ENCODE data around the gene PLIN5. TPM values are rescaled to one million over a fixed set of nuclear protein-coding genes. Genes with fewer than 3 reads are reported as not detected.

PLIN5 gene
- total and polyA plus RNA-seq, 4 donors: 13.3 to 83.8 (median 56.6) TPM

GRCh38 chr19:4578552-4579248 lies 43.7 kb upstream of the PLIN5 start:
- H3K4me1 ChIP-seq (ENCODE audit: control insufficient read depth in 4 of 4, insufficient read depth in 4 of 4, low read length in 3 of 4): peaks cover 0 to 4% (median 3%) of the 10 kb centered on the region in 4 donors
- no peak overlapping the region for H3K9ac ChIP-seq (ENCODE audit: low read depth in 1 of 2, low read length in 2 of 2)
- H3K27ac ChIP-seq (ENCODE audit: low read depth in 1 of 2, low read length in 2 of 2): no peak overlapping the region
- H3K36me3 ChIP-seq (ENCODE audit: control insufficient read depth in 4 of 4, insufficient read depth in 3 of 4, low read depth in 1 of 4, low read length in 3 of 4): no peaks in the 10 kb centered on the region
- no peak overlapping the region for H3K4me3 ChIP-seq (ENCODE audit: low read depth in 1 of 3, low read length in 3 of 3)
- TF ChIP-seq SP1 (IDR thresholded peaks at IDR 0.05) (no peak), JUND (IDR thresholded peaks at IDR 0.05) (no peak), HNF4A (conservative IDR thresholded peaks at IDR 0.05) (no peak), HNF4G (IDR thresholded peaks at IDR 0.05) (no peak), ATF3 (IDR thresholded peaks at IDR 0.05) (no peak), FOXA2 (IDR thresholded peaks at IDR 0.05) (no peak), EGR1 (IDR thresholded peaks at IDR 0.05; ENCODE audit: low read depth in 2 of 2) (no peak), YY1 (IDR thresholded peaks at IDR 0.05) (no peak), REST (IDR thresholded peaks at IDR 0.05) (no peak), RXRA (IDR thresholded peaks at IDR 0.05) (no peak), MAX (IDR thresholded peaks at IDR 0.05) (no peak), TAF1 (conservative IDR thresholded peaks at IDR 0.05) (no peak), FOXA1 (IDR thresholded peaks at IDR 0.05) (no peak), CTCF (IDR thresholded peaks at IDR 0.05; ENCODE audit: low read depth, low read length, missing input control) (no peak), ZBTB33 (IDR thresholded peaks at IDR 0.05) (no peak), RAD21 (IDR thresholded peaks at IDR 0.05) (no peak), GABPA (IDR thresholded peaks at IDR 0.05 in 1 of 2, conservative IDR thresholded peaks at IDR 0.05 in 1 of 2) (no peak)
- no peaks in the 10 kb centered on the region for H3K9me3 ChIP-seq (ENCODE audit: control insufficient read depth in 4 of 4, low read length in 3 of 4)
- peaks cover 0 to 5% (median 2%) of the 10 kb centered on the region in 4 donors for H3K27me3 ChIP-seq (ENCODE audit: control insufficient read depth in 4 of 4, insufficient read depth in 4 of 4, low read length in 3 of 4)
- WGBS: 72% methylated on average over 11 of the region's 11 CpGs
- DNase-seq (ENCODE audit: low spot score): no peak

Data from liver (tissue), 9 donors.